A549 (cell line): ENCODE measurements around the gene TOP3B. TPM values are rescaled to one million over a fixed set of nuclear protein-coding genes. Genes with fewer than 3 reads are reported as not detected.

Source experiments
- ATAC-seq, 2 experiments: fragments of 200-7000 bp in 1 of 2; fragments of >200 bp in 1 of 2; cut with Nextera tagmentation in 1 of 2; cut with Tn5 transposase in 1 of 2; 3 replicates each; pipeline versions ENCODE4 v1.8.0 to v1.9.1; 2018 to 2020; ENCODE audit warnings: mild to moderate bottlenecking in 1 of 2, moderate library complexity in 1 of 2
- CTCF ChIA-PET: fragments of 300-600 bp; sonication (Branson Sonifier 250); formaldehyde crosslinking; extraction: SDS; loops from one replicate; lab custom pipeline; 2021; ENCODE audit warnings: antibody characterized with exemption, inconsistent platforms; lab: Yijun Ruan, JAX
- POLR2A ChIA-PET: fragments of 350-600 bp; formaldehyde crosslinking; extraction: SDS; loops from one replicate; lab custom pipeline; 2021; ENCODE audit warnings: antibody characterized with exemption, inconsistent platforms; lab: Yijun Ruan, JAX
- DNase-seq, 2 experiments: peaks; one replicate each; pipeline versions ENCODE4 v3.0.0 to v3.0.0-alpha.2; 2011 to 2016; ENCODE audit warnings: low read depth in 1 of 2, low spot score in 1 of 2
- FAIRE-seq: peaks from 2 replicates; lab custom pipeline; 2011; peaks lifted over from hg19 to GRCh38; lab: Jason Lieb, UNC
- H3K27ac ChIP-seq, 2 experiments: fragments of >200 bp; sonication (Bioruptor Twin); formaldehyde crosslinking; 3 replicates each; pipeline ENCODE4 v1.5.1; 2016 to 2017
- H3K4me1 ChIP-seq: fragments of >200 bp; sonication (Bioruptor Twin); formaldehyde crosslinking; 3 replicates; pipeline ENCODE4 v1.6.1; 2016
- H3K4me2 ChIP-seq: fragments of >200 bp; sonication (Bioruptor Twin); formaldehyde crosslinking; 3 replicates; pipeline ENCODE4 v1.6.1; 2016
- H3K4me3 ChIP-seq: fragments of >200 bp; sonication (Bioruptor Twin); formaldehyde crosslinking; 3 replicates; pipeline ENCODE4 v1.5.1; 2016
- H3K9me3 ChIP-seq: fragments of >200 bp; sonication (Bioruptor Twin); formaldehyde crosslinking; 3 replicates; pipeline ENCODE4 v1.6.1; 2016
- BHLHE40 ChIP-seq: IDR thresholded peaks from 2 replicates; pipeline ENCODE4 v1.6.1; 2012; ENCODE audit warnings: low read depth, low read length, inconsistent platforms
- CEBPB ChIP-seq, 2 experiments: fragments of >200 bp in 1 of 2; sonication (Bioruptor Twin) in 1 of 2; formaldehyde crosslinking in 1 of 2; IDR thresholded peaks; 2 replicates each; pipeline ENCODE4 v1.6.1; 2012 to 2016
- CHD4 ChIP-seq: fragments of 200-600 bp; sonication (generic); IDR thresholded peaks from 2 replicates; pipeline ENCODE4 v1.6.1; 2016; ENCODE audit warnings: antibody characterized with exemption, mild to moderate bottlenecking, borderline replicate concordance
- E2F6 ChIP-seq: IDR thresholded peaks from 2 replicates; pipeline ENCODE4 v1.6.1; 2012; ENCODE audit warnings: low read depth, borderline replicate concordance
- EHF ChIP-seq: fragments of 250-450 bp; sonication (Bioruptor Pico); IDR thresholded peaks from 2 replicates; pipeline ENCODE4 v1.5.0; 2020; ENCODE audit warnings: mild to moderate bottlenecking
- ELK1 ChIP-seq: fragments of 150-350 bp; IDR thresholded peaks from 2 replicates; pipeline ENCODE4 v1.6.1; 2014; ENCODE audit warnings: low read depth, mild to moderate bottlenecking, low read length
- FOSB ChIP-seq: fragments of 250-450 bp; sonication (Bioruptor Pico); IDR thresholded peaks from 2 replicates; pipeline ENCODE4 v1.5.0; 2020; ENCODE audit warnings: mild to moderate bottlenecking, moderate library complexity
- FOXS1 ChIP-seq: fragments of 250-450 bp; sonication (Bioruptor Pico); IDR thresholded peaks from 2 replicates; pipeline ENCODE4 v1.5.0; 2020; ENCODE audit warnings: mild to moderate bottlenecking, moderate library complexity
- GATA3 ChIP-seq: IDR thresholded peaks from 2 replicates; pipeline ENCODE4 v1.6.1; 2012; ENCODE audit warnings: borderline replicate concordance
- HES2 ChIP-seq: fragments of >200 bp; sonication (Bioruptor Twin); formaldehyde crosslinking; IDR thresholded peaks from 2 replicates; pipeline ENCODE4 v1.6.1; 2016
- HOXB5 ChIP-seq: fragments of 250-450 bp; sonication (Bioruptor Pico); IDR thresholded peaks from 2 replicates; pipeline ENCODE4 v1.5.0; 2020; ENCODE audit warnings: mild to moderate bottlenecking, moderate library complexity
- JUN ChIP-seq, 2 experiments: fragments of >200 bp; sonication (Bioruptor Twin); formaldehyde crosslinking; IDR thresholded peaks; 2 replicates in 1 of 2; 3 replicates in 1 of 2; pipeline ENCODE4 v1.6.1; 2016 to 2017
- MAX ChIP-seq: IDR thresholded peaks from 2 replicates; pipeline ENCODE4 v1.6.1; 2012
- MAZ ChIP-seq: fragments of 150-350 bp; IDR thresholded peaks from 2 replicates; pipeline ENCODE4 v1.6.1; 2014; ENCODE audit warnings: antibody characterized with exemption, low read depth, low read length, borderline replicate concordance
- NPAS2 ChIP-seq: fragments of 250-450 bp; sonication (Bioruptor Pico); IDR thresholded peaks from 2 replicates; pipeline ENCODE4 v1.8.0; 2022; ENCODE audit warnings: mild to moderate bottlenecking, moderate library complexity, borderline replicate concordance
- NR3C1 ChIP-seq: fragments of >200 bp; sonication (Bioruptor Twin); formaldehyde crosslinking; IDR thresholded peaks from 3 replicates; pipeline ENCODE4 v1.6.1; 2017
- POLR2AphosphoS2 ChIP-seq: conservative IDR thresholded peaks from 2 replicates; pipeline ENCODE4 v1.6.1; 2012; ENCODE audit warnings: low read length, improper control_type of control experiment, inconsistent platforms
- RAD21 ChIP-seq, 2 experiments: fragments of >200 bp in 1 of 2; sonication (Bioruptor Twin) in 1 of 2; formaldehyde crosslinking in 1 of 2; IDR thresholded peaks in 1 of 2; conservative IDR thresholded peaks in 1 of 2; 2 replicates in 1 of 2; 3 replicates in 1 of 2; pipeline ENCODE4 v1.6.1; 2012 to 2018; ENCODE audit warnings: inconsistent platforms in 1 of 2
- RARB ChIP-seq: fragments of 250-450 bp; sonication (Bioruptor Pico); IDR thresholded peaks from 2 replicates; pipeline ENCODE4 v1.8.0; 2021; ENCODE audit warnings: mild to moderate bottlenecking, moderate library complexity
- REST ChIP-seq: fragments of 200-600 bp; sonication (generic); IDR thresholded peaks from 2 replicates; pipeline ENCODE4 v1.6.1; 2016; ENCODE audit warnings: antibody characterized with exemption, mild to moderate bottlenecking, moderate library complexity
- TP53 ChIP-seq: fragments of 250-450 bp; sonication (Bioruptor Pico); IDR thresholded peaks from 2 replicates; pipeline ENCODE4 v1.5.0; 2021; ENCODE audit warnings: mild to moderate bottlenecking, moderate library complexity
- USF2 ChIP-seq: fragments of 450-650 bp; IDR thresholded peaks from 2 replicates; pipeline ENCODE4 v1.6.1; 2014; ENCODE audit warnings: antibody characterized with exemption
- ZC3H11A ChIP-seq: fragments of 450-650 bp; IDR thresholded peaks from 2 replicates; pipeline ENCODE4 v1.6.1; 2014; ENCODE audit warnings: antibody characterized with exemption, mild to moderate bottlenecking
- ZSCAN20 ChIP-seq: fragments of 250-450 bp; sonication (Bioruptor Pico); IDR thresholded peaks from 2 replicates; pipeline ENCODE4 v1.8.0; 2022; ENCODE audit warnings: mild to moderate bottlenecking, moderate library complexity
- WGBS: methylation state at CpG from one replicate; pipeline ENCODE4 v1.1.6; 2017; ENCODE audit errors: missing lambda C conversion rate; 5-methylcytosine and 5-hydroxymethylcytosine counted together
- polyA plus RNA-seq, 4 experiments: library from polyadenylated mRNA; depleted of rRNA in 3 of 4; stranded (reverse); fragments of >200 nt; fragmentation: RNase III in 1 of 4; extraction: RNeasy Plus Mini Kit Qiagen cat#74134 plus additional on column Dnase treatment in 1 of 4; gene quantifications; 2 replicates in 3 of 4; 3 replicates in 1 of 4; pipeline ENCODE4 v1.2.3, GENCODE V29; 2011 to 2017

TOP3B gene
- polyA plus RNA-seq, 2 of the 4 experiments (the other 2 are of a cell fraction), result 11.5 to 19.8 TPM

GRCh38 chr22:21922370-21923162 lies 60.0 kb downstream of the TOP3B start (continued):
- TF ChIP-seq NR3C1 (no peak), RAD21 (conservative IDR thresholded peaks at IDR 0.05 in 1 of 2, IDR thresholded peaks at IDR 0.05 in 1 of 2) (no peak), HOXB5 (no peak), POLR2AphosphoS2 (no peak), ZSCAN20 (CRISPR knock-in tag) (no peak), RARB (CRISPR knock-in tag) (no peak), CHD4 (no peak), FOXS1 (no peak), HES2 (no peak)

GRCh38 chr22:21921729-21922128 lies 60.9 kb downstream of the TOP3B start:
- FAIRE-seq (no peak), DNase-seq (no peak), ATAC-seq (no peak)
- H3K4me1 ChIP-seq, result no peaks in the 10 kb centered on the region
- no peak overlapping the region for H3K4me3 ChIP-seq
- CTCF ChIA-PET, result interaction anchor here (0.8 to 5.8 kb wide), 3 partner anchors 9 to 16 kb away, joined by 3 to 31 read pairs (median 4); no protein-coding TSS in a partner anchor
- WGBS, result 84% methylated on average over 7 of the region's 8 CpGs
- POLR2A ChIA-PET, result no interaction called here
- TF ChIP-seq CEBPB (IDR thresholded peaks at IDR 0.05) (no peak), ZSCAN20 (CRISPR knock-in tag) (no peak), HOXB5 (no peak), RARB (CRISPR knock-in tag) (no peak), REST (no peak), EHF (no peak), ELK1 (no peak), FOSB (no peak), GATA3 (no peak), MAX (no peak), TP53 (CRISPR knock-in tag) (no peak), MAZ (no peak), ZC3H11A (no peak), E2F6 (no peak), USF2 (no peak), JUN (IDR thresholded peaks at IDR 0.05) (no peak), NR3C1 (no peak), NPAS2 (CRISPR knock-in tag) (no peak), BHLHE40 (no peak)
- H3K4me2 ChIP-seq, result no peak overlapping the region
- H3K27ac ChIP-seq, result no peak overlapping the region
- no peaks in the 10 kb centered on the region for H3K9me3 ChIP-seq
